DOHH2 (cell line): ENCODE measurements around the gene ACSS3.

Experiments used
- H3F3A ChIP-seq: fragments of 200-600 bp; sonication (generic), shearing (Covaris generic); 2 replicates; pipeline ENCODE4 v1.6.0; 2016; ENCODE audit warnings: antibody characterized with exemption, mild to moderate bottlenecking; ENCODE audit not compliant: control insufficient read depth, insufficient read depth
- H3K27ac ChIP-seq: fragments of 200-600 bp; sonication (generic); 2 replicates; pipeline ENCODE4 v1.5.1; 2014; ENCODE audit warnings: low read depth, mild to moderate bottlenecking, low read length, moderate library complexity
- H3K27me3 ChIP-seq: fragments of 200-600 bp; sonication (generic); 2 replicates; pipeline ENCODE4 v1.6.1; 2014; ENCODE audit warnings: mild to moderate bottlenecking, low read length, mixed read lengths; ENCODE audit not compliant: control insufficient read depth
- H3K36me3 ChIP-seq: fragments of 200-600 bp; sonication (generic); 2 replicates; pipeline ENCODE4 v1.6.1; 2014; ENCODE audit warnings: mild to moderate bottlenecking, low read length, moderate library complexity, mixed read lengths; ENCODE audit not compliant: control insufficient read depth
- H3K4me1 ChIP-seq: fragments of 200-600 bp; sonication (generic); 2 replicates; pipeline ENCODE4 v1.6.1; 2014; ENCODE audit warnings: mild to moderate bottlenecking, low read length, mixed read lengths; ENCODE audit not compliant: control insufficient read depth
- H3K4me2 ChIP-seq: fragments of 200-600 bp; sonication (generic); 2 replicates; pipeline ENCODE4 v1.6.0; 2014; ENCODE audit warnings: mild to moderate bottlenecking, low read length, moderate library complexity
- H3K4me3 ChIP-seq: fragments of 200-600 bp; sonication (generic); 2 replicates; pipeline ENCODE4 v1.5.1; 2014; ENCODE audit warnings: mild to moderate bottlenecking, low read length, mixed read lengths
- H3K79me2 ChIP-seq: fragments of 200-600 bp; sonication (generic); 2 replicates; pipeline ENCODE4 v1.6.1; 2014; ENCODE audit warnings: mild to moderate bottlenecking, low read length, mixed read lengths; ENCODE audit not compliant: control insufficient read depth
- H3K9me2 ChIP-seq: fragments of 200-600 bp; sonication (generic); replicated peaks from 2 replicates; pipeline ENCODE4 v1.6.1; 2014; ENCODE audit warnings: mild to moderate bottlenecking, low read length, mixed read lengths; ENCODE audit not compliant: control insufficient read depth
- H3K9me3 ChIP-seq: fragments of 200-600 bp; sonication (generic); 2 replicates; pipeline ENCODE4 v1.6.1; 2014; ENCODE audit warnings: antibody characterized with exemption, low read length, mixed read lengths; ENCODE audit not compliant: control insufficient read depth, insufficient read depth
- H4K20me1 ChIP-seq: fragments of 200-600 bp; sonication (generic); 2 replicates; pipeline ENCODE4 v1.6.0; 2014; ENCODE audit warnings: low read depth, mild to moderate bottlenecking, antibody characterized with exemption, low read length, moderate library complexity; ENCODE audit not compliant: control insufficient read depth, insufficient read depth
- EZH2phosphoT487 ChIP-seq: fragments of 200-600 bp; sonication (generic); IDR thresholded peaks from 2 replicates; pipeline ENCODE4 v1.6.1; 2017; ENCODE audit warnings: borderline replicate concordance, mild to moderate bottlenecking, antibody characterized with exemption, low read length, moderate library complexity, mixed read lengths
- TF ChIP-seq, protein P1 (sequence below): fragments of 200-600 bp; sonication (generic); IDR thresholded peaks from one replicate; pipeline ENCODE4 v1.5.1; 2014; ENCODE audit warnings: antibody characterized with exemption, mild to moderate bottlenecking, low read depth, low read length; ENCODE audit not compliant: poor library complexity, severe bottlenecking

Gene ACSS3

DNA sequence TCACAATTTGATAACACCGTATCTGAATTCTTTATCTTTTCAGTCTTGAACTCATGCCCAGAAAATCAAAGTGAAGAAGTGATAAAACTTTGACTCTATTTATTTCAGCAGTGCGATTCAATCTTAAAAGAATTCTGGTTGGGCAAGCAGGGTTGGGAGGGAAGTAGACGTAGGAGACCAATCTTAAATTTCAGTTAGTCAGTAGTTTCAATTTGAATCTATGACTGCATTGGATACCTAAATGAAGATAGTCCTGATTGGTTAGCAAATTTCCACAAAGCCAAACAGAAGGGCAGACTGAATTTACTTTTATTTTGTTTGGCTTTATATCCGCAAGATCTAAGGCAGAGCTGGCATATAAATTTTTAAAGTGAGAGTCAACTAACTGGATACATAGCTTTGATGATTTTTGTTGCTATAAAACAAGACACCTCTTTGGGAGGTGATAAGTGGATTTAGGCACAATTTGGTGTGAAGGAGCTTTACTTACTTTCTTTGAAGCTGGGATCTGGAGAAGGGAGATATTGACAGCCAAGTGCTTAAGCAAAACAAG, 2.6 kb downstream of the ACSS3 start:
- Histone ChIP-seq H4K20me1 (no peaks in the 10 kb centered on the region), H3K9me2 (no peaks in the 10 kb centered on the region), H3K27ac (no peak overlapping the region), H3F3A (no peaks in the 10 kb centered on the region), H3K27me3 (no peaks in the 10 kb centered on the region), H3K9me3 (peaks cover 4% of the 10 kb centered on the region; the same call in 1 of the 2 replicates), H3K4me2 (no peak overlapping the region), H3K79me2 (no peaks in the 10 kb centered on the region), H3K36me3 (no peaks in the 10 kb centered on the region), H3K4me1 (no peaks in the 10 kb centered on the region), H3K4me3 (no peak overlapping the region)
- TF ChIP-seq EZH2phosphoT487, result no peak
- TF ChIP-seq, protein P1, sequence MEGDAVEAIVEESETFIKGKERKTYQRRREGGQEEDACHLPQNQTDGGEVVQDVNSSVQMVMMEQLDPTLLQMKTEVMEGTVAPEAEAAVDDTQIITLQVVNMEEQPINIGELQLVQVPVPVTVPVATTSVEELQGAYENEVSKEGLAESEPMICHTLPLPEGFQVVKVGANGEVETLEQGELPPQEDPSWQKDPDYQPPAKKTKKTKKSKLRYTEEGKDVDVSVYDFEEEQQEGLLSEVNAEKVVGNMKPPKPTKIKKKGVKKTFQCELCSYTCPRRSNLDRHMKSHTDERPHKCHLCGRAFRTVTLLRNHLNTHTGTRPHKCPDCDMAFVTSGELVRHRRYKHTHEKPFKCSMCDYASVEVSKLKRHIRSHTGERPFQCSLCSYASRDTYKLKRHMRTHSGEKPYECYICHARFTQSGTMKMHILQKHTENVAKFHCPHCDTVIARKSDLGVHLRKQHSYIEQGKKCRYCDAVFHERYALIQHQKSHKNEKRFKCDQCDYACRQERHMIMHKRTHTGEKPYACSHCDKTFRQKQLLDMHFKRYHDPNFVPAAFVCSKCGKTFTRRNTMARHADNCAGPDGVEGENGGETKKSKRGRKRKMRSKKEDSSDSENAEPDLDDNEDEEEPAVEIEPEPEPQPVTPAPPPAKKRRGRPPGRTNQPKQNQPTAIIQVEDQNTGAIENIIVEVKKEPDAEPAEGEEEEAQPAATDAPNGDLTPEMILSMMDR, result no peak

DNA sequence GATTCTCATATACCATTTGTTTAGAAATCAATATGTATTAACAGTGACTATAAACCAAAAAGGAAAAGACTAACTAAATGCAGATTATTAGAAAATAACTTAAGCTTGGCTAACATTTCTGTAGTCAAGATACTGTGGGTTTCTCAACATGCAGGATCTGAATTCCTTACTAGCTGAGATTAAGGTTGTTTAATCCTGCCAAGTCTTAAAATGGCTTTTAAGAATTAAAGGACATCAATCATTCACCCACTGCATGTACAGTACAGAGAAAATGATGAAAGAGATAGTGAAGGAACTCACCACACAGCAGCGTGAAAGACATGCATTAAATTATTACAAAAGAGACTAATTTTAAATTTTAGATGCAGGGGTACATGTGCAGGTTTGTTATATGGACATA, 3.8 kb downstream of the ACSS3 start:
- no peaks in the 10 kb centered on the region for H3K9me2 ChIP-seq
- no peaks in the 10 kb centered on the region for H3F3A ChIP-seq
- no peaks in the 10 kb centered on the region for H3K36me3 ChIP-seq
- H3K4me1 ChIP-seq, result no peaks in the 10 kb centered on the region
- no peaks in the 10 kb centered on the region for H4K20me1 ChIP-seq
- H3K4me3 ChIP-seq, result no peak overlapping the region
- H3K27me3 ChIP-seq, result no peaks in the 10 kb centered on the region
- no peak overlapping the region for H3K27ac ChIP-seq
- H3K9me3 ChIP-seq, result peaks cover 4% of the 10 kb centered on the region; the same call in 1 of the 2 replicates
- H3K79me2 ChIP-seq, result no peaks in the 10 kb centered on the region
- no peak overlapping the region for H3K4me2 ChIP-seq
- TF ChIP-seq EZH2phosphoT487, result no peak
- TF ChIP-seq, protein P1, result no peak

DNA sequence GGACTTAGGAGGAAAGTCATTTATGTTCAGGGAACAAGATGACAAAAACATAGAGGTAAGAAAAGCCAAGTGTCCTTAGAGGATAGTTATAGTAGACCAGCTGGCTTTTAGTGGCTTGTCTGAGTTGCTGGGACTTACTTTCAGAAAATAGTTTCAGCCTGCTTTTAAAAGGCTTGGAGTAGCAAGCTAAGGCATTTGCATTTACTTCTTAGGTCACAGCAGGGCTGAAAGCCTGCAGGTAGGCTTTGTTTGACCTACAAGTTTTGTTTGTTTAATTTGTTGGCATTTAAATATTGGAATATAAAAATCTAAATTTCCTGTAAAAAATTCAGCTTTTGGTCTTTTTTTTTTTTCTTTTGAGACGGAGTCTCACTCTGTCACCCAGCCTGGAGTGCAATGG, 5.1 kb downstream of the ACSS3 start:
- Histone ChIP-seq H3K36me3 (no peaks in the 10 kb centered on the region), H3K4me1 (no peaks in the 10 kb centered on the region), H3F3A (no peaks in the 10 kb centered on the region), H3K79me2 (no peaks in the 10 kb centered on the region), H3K4me3 (no peak overlapping the region), H3K27me3 (no peaks in the 10 kb centered on the region), H4K20me1 (no peaks in the 10 kb centered on the region), H3K27ac (no peak overlapping the region), H3K9me2 (no peaks in the 10 kb centered on the region), H3K9me3 (no peaks in the 10 kb centered on the region), H3K4me2 (no peak overlapping the region)
- TF ChIP-seq, protein P1, result no peak
- TF ChIP-seq EZH2phosphoT487, result no peak
